ENCODE measurements around the gene PPIL3.

DNA sequence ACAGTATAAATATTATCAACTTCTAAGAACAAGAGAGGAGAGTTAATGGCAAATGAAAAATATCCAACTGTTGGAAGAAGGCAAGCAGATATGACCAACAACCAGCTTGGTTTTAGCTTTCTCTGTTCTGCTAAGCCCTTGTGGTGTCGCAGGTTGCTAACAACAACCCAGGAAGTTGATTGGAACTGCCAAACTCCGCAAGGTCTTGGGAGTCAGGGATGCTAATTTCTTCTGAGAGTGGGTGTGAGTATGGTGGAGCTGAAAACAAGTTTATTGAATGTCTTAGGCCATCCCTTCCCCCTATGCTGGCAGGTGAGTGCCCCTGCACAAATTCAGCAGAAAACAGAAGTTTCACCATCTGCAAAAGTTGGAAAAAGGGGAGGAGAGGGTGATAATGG is 59.6 kb downstream of the PPIL3 start:
- TF ChIP-seq, protein P1, sequence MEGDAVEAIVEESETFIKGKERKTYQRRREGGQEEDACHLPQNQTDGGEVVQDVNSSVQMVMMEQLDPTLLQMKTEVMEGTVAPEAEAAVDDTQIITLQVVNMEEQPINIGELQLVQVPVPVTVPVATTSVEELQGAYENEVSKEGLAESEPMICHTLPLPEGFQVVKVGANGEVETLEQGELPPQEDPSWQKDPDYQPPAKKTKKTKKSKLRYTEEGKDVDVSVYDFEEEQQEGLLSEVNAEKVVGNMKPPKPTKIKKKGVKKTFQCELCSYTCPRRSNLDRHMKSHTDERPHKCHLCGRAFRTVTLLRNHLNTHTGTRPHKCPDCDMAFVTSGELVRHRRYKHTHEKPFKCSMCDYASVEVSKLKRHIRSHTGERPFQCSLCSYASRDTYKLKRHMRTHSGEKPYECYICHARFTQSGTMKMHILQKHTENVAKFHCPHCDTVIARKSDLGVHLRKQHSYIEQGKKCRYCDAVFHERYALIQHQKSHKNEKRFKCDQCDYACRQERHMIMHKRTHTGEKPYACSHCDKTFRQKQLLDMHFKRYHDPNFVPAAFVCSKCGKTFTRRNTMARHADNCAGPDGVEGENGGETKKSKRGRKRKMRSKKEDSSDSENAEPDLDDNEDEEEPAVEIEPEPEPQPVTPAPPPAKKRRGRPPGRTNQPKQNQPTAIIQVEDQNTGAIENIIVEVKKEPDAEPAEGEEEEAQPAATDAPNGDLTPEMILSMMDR (optimal IDR thresholded peaks at IDR 0.05 in 1 of 3, IDR thresholded peaks at IDR 0.05 in 1 of 3, conservative IDR thresholded peaks at IDR 0.05 in 1 of 3; ENCODE audit: extremely low read depth in 1 of 3, insufficient read depth in 2 of 3, low read length in 3 of 3) = no peak
- no peak for TF ChIP-seq EZH2 (IDR thresholded peaks at IDR 0.05; ENCODE audit: low read length)
